HepG2 (cell line): ENCODE results near the gene CDK9. TPM values are rescaled to one million over a fixed set of nuclear protein-coding genes. Genes with fewer than 3 reads are reported as not detected.

ENCODE experiments used
- CREBL2 ChIP-seq: sonication (generic); formaldehyde crosslinking; IDR thresholded peaks from 2 replicates; pipeline ENCODE4 v1.8.1; 2023; ENCODE audit warnings: missing genetic modification reagents, mild to moderate bottlenecking, borderline replicate concordance
- DMTF1 ChIP-seq: sonication (generic); formaldehyde crosslinking; IDR thresholded peaks from 2 replicates; pipeline ENCODE4 v1.4.0; 2020; ENCODE audit warnings: mild to moderate bottlenecking, missing genetic modification reagents
- FOXK2 ChIP-seq: fragments of 450-650 bp; IDR thresholded peaks from 2 replicates; pipeline ENCODE4 v1.6.1; 2016
- GTF2F1 ChIP-seq: fragments of 150-350 bp; IDR thresholded peaks from 2 replicates; pipeline ENCODE4 v1.6.1; 2014; ENCODE audit warnings: low read length
- NFE2L1 ChIP-seq: sonication (generic); formaldehyde crosslinking; IDR thresholded peaks from 2 replicates; pipeline ENCODE4 v1.4.0; 2020; ENCODE audit warnings: missing genetic modification reagents, mild to moderate bottlenecking, borderline replicate concordance
- NFIC ChIP-seq: IDR thresholded peaks from 2 replicates; pipeline ENCODE4 v1.6.1; 2012; ENCODE audit warnings: mild to moderate bottlenecking, low read length, inconsistent platforms
- PLRG1 ChIP-seq: fragments of 450-650 bp; conservative IDR thresholded peaks from 2 replicates; pipeline ENCODE4 v1.6.1; 2016
- RBAK ChIP-seq: sonication (generic); formaldehyde crosslinking; IDR thresholded peaks from 2 replicates; pipeline ENCODE4 v1.5.1; 2020; ENCODE audit warnings: mild to moderate bottlenecking, missing genetic modification reagents
- SMAD9 ChIP-seq: sonication (generic); formaldehyde crosslinking; IDR thresholded peaks from 2 replicates; pipeline ENCODE4 v1.5.1; 2020; ENCODE audit warnings: mild to moderate bottlenecking, missing genetic modification reagents
- TEAD3 ChIP-seq: optimal IDR thresholded peaks from 2 replicates; pipeline ENCODE3; 2016; ENCODE audit warnings: borderline replicate concordance
- TRIM24 ChIP-seq: sonication (generic); formaldehyde crosslinking; IDR thresholded peaks from 2 replicates; pipeline ENCODE4 v1.8.0; 2022; ENCODE audit warnings: mild to moderate bottlenecking, missing genetic modification reagents
- ZFP82 ChIP-seq: sonication (generic); formaldehyde crosslinking; IDR thresholded peaks from 2 replicates; pipeline ENCODE4 v1.5.1; 2020; ENCODE audit warnings: mild to moderate bottlenecking, missing genetic modification reagents, borderline replicate concordance
- ZFP90 ChIP-seq: sonication (generic); formaldehyde crosslinking; IDR thresholded peaks from 2 replicates; pipeline ENCODE4 v1.8.0; 2022; ENCODE audit warnings: missing genetic modification reagents, mild to moderate bottlenecking, inconsistent platforms, borderline replicate concordance
- ZNF552 ChIP-seq: sonication (generic); formaldehyde crosslinking; IDR thresholded peaks from 2 replicates; pipeline ENCODE4 v1.9.0; 2022; ENCODE audit warnings: missing genetic modification reagents, mild to moderate bottlenecking, borderline replicate concordance
- ZNF629 ChIP-seq: sonication (generic); formaldehyde crosslinking; conservative IDR thresholded peaks from 2 replicates; pipeline ENCODE4 v1.5.0; 2020; ENCODE audit warnings: missing genetic modification reagents
- ZNF740 ChIP-seq: sonication (generic); formaldehyde crosslinking; IDR thresholded peaks from 2 replicates; pipeline ENCODE4 v1.4.0; 2020; ENCODE audit warnings: missing genetic modification reagents
- polyA plus RNA-seq, 8 experiments: library from polyadenylated mRNA; depleted of rRNA in 3 of 8; stranded (reverse) in 7 of 8; unstranded in 1 of 8; fragments of >200 nt; fragmentation: Illumina TruSeq in 4 of 8; extraction: Trizol in 4 of 8; gene quantifications; 2 replicates each; pipeline versions ENCODE4 v1.2.1 to v1.2.3, GENCODE V29; 2011 to 2016; ENCODE audit warnings: low read depth in 4 of 8, missing spikeins in 1 of 8, mixed read lengths in 1 of 8; ENCODE audit not compliant: insufficient read depth in 1 of 8
- total RNA-seq, 5 experiments: library from RNA; depleted of rRNA; stranded (reverse); fragments of >200 nt; fragmentation: Illumina TruSeq; extraction: Trizol; gene quantifications; 2 replicates each; pipeline ENCODE4 v1.2.3, GENCODE V29; 2016; ENCODE audit warnings: low read depth in 1 of 5
- TF ChIP-seq, protein P1 (sequence below): IDR thresholded peaks from 2 replicates; pipeline ENCODE4 v1.6.1; 2016; ENCODE audit warnings: low read depth
- TF ChIP-seq, protein P2 (sequence below): sonication (generic); formaldehyde crosslinking; IDR thresholded peaks from one replicate; pipeline ENCODE4 v1.5.1; 2020; ENCODE audit warnings: mild to moderate bottlenecking, missing genetic modification reagents; ENCODE audit errors: not compliant biosample characterization

CDK9 gene
- total and polyA plus RNA-seq, 2 of the 13 experiments (the other 11 are each of a cell fraction or from before 2014, with no cell fraction given) = 16.8 to 21.5 TPM

- TF ChIP-seq CREBL2 (CRISPR knock-in tag) = no peak
- no peak for TF ChIP-seq NFIC
- TF ChIP-seq RBAK (CRISPR knock-in tag) = no peak
- TF ChIP-seq, protein P1, sequence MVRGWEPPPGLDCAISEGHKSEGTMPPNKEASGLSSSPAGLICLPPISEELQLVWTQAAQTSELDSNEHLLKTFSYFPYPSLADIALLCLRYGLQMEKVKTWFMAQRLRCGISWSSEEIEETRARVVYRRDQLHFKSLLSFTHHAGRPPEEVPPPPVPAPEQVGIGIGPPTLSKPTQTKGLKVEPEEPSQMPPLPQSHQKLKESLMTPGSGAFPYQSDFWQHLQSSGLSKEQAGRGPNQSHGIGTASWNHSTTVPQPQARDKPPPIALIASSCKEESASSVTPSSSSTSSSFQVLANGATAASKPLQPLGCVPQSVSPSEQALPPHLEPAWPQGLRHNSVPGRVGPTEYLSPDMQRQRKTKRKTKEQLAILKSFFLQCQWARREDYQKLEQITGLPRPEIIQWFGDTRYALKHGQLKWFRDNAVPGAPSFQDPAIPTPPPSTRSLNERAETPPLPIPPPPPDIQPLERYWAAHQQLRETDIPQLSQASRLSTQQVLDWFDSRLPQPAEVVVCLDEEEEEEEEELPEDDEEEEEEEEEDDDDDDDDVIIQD = no peak
- TF ChIP-seq TRIM24 = no peak
- no peak for TF ChIP-seq GTF2F1
- TF ChIP-seq ZNF740 (CRISPR knock-in tag) = no peak
- no peak for TF ChIP-seq FOXK2
- TF ChIP-seq ZNF629 (CRISPR knock-in tag) = no peak
- no peak for TF ChIP-seq ZFP82 (CRISPR knock-in tag)
- TF ChIP-seq, protein P2, sequence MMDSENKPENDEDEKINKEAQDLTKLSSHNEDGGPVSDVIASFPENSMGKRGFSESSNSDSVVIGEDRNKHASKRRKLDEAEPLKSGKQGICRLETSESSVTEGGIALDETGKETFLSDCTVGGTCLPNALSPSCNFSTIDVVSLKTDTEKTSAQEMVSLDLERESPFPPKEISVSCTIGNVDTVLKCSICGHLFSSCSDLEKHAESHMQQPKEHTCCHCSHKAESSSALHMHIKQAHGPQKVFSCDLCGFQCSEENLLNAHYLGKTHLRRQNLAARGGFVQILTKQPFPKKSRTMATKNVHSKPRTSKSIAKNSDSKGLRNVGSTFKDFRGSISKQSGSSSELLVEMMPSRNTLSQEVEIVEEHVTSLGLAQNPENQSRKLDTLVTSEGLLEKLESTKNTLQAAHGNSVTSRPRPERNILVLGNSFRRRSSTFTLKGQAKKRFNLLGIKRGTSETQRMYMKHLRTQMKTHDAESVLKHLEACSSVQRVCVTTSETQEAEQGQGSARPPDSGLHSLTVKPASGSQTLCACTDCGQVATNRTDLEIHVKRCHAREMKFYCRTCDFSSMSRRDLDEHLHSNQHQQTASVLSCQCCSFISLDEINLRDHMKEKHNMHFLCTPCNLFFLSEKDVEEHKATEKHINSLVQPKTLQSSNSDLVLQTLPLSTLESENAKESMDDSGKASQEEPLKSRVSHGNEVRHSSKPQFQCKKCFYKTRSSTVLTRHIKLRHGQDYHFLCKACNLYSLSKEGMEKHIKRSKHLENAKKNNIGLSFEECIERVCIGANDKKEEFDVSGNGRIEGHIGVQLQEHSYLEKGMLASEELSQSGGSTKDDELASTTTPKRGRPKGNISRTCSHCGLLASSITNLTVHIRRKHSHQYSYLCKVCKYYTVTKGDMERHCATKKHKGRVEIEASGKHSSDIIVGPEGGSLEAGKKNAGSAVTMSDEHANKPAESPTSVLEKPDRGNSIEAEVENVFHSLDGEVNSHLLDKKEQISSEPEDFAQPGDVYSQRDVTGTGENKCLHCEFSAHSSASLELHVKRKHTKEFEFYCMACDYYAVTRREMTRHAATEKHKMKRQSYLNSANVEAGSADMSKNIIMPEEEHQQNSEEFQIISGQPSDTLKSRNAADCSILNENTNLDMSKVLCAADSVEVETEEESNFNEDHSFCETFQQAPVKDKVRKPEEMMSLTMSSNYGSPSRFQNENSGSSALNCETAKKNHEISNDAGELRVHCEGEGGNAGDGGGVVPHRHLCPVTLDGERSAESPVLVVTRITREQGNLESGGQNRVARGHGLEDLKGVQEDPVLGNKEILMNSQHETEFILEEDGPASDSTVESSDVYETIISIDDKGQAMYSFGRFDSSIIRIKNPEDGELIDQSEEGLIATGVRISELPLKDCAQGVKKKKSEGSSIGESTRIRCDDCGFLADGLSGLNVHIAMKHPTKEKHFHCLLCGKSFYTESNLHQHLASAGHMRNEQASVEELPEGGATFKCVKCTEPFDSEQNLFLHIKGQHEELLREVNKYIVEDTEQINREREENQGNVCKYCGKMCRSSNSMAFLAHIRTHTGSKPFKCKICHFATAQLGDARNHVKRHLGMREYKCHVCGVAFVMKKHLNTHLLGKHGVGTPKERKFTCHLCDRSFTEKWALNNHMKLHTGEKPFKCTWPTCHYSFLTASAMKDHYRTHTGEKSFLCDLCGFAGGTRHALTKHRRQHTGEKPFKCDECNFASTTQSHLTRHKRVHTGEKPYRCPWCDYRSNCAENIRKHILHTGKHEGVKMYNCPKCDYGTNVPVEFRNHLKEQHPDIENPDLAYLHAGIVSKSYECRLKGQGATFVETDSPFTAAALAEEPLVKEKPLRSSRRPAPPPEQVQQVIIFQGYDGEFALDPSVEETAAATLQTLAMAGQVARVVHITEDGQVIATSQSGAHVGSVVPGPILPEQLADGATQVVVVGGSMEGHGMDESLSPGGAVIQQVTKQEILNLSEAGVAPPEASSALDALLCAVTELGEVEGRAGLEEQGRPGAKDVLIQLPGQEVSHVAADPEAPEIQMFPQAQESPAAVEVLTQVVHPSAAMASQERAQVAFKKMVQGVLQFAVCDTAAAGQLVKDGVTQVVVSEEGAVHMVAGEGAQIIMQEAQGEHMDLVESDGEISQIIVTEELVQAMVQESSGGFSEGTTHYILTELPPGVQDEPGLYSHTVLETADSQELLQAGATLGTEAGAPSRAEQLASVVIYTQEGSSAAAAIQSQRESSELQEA (CRISPR knock-in tag) = no peak
- TF ChIP-seq ZFP90 = no peak
- TF ChIP-seq TEAD3 (CRISPR knock-in tag) = peak; percentile 6
- no peak for TF ChIP-seq ZNF552 (CRISPR knock-in tag)
- no peak for TF ChIP-seq DMTF1 (CRISPR knock-in tag)
- no peak for TF ChIP-seq PLRG1
- no peak for TF ChIP-seq SMAD9 (CRISPR knock-in tag)
- no peak for TF ChIP-seq NFE2L1
Observed at GRCh38 chr9:127838375-127839078, 52.7 kb downstream of the CDK9 start (continued).
